Stimulated activated CD4-positive, alpha-beta T cell treated with anti-CD3 and anti-CD28 coated beads, Interleukin-1b, Interleukin-23, amount 100 ng/mL, for 48 hours (primary cell): Measurements from ENCODE around the gene HOXA5.

Experiments used
- DNase-seq: peaks from one replicate; pipeline ENCODE4 v3.0.0-alpha.2; 2020

Gene HOXA5

GRCh38 chr7:27104341-27105058, 39.0 kb downstream of the HOXA5 start:
- DNase-seq = no peak

DNA sequence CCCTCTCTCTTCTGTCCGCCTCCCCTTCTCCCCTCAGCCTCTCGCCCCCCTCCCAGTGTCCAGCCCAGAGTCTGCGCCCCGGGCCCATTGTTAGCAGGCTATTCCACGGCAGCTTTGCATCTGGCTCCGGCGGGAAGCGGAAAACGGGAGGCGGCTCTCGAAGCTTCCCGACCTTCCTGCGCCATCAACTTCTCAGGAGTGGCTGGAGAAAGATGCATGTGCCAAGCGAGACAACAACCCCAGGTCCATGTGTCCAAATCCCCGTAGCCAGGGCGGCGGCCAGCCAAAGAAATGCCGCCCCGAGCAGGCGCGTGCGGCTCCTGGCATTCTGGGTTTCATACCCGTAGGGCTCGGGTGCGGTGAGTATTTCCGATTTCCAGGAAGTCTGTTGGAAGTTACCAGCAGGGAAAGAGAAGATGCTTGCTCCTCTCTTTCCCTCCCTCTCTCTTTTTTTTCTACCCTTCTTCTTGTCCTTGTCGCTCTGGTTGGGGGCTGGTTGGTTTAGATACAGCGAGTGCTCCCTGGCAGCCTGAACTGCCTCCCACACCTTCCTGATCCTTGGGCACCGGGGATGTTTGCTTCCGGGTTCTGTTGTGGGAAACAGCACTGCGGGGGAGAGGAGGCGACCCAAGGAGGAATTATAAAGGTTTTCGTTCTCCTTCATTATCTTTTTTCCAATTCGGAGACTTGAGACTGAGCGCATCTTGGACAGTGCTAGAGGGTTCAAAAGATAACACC, 39.8 kb downstream of the HOXA5 start:
- DNase-seq = no peak

DNA sequence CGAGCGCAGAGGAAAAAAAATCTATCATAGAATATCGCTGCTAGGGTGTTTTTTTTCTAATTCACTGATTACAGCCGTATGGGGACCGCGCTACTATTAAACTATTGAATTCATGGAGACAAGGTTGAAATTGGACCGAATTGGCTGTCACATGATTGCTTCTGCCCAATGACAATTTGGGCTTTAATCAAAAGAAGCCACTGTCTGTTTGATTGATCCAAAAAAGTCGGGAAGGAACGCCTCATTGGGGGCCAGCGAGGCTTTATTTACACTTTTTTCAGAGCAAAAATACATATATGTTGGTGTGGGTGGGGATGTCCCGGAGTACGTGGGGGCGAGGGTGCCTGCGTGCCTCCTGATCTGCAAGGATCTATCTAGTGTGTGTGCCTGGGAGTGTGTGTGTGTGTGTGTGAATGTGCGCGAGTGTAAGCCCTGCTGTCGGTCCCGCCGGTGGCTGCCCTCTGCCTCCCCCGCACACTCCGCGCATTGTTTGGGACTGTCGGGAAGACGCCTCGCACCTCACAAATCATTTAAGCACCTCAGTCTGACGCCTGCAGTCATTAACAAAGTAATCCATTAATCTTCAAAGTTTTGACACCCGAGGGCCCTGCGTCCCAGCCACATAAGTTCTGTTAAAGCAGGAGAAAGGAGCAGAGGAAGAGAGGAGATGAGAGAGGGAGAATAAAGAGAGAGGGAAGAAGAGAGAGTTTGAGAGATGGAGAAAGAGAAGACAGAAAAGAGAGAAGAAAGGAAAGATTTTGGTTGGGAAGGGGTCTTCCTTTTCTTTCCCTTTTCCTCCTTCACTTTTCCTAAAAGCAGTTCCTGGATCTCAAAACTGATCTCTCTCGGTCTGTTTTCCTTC, 40.7 kb downstream of the HOXA5 start, which contains the start of gene HOXA2:
Gene HOXA2, minus strand, starts transcription at position 103 of the 862 bp plus-strand sequence. CDS start 183 bp downstream, outside the sequence.
- DNase-seq = no peak

GRCh38 chr7:27101957-27102580, 41.4 kb downstream of the HOXA5 start:
- no peak for DNase-seq

DNA sequence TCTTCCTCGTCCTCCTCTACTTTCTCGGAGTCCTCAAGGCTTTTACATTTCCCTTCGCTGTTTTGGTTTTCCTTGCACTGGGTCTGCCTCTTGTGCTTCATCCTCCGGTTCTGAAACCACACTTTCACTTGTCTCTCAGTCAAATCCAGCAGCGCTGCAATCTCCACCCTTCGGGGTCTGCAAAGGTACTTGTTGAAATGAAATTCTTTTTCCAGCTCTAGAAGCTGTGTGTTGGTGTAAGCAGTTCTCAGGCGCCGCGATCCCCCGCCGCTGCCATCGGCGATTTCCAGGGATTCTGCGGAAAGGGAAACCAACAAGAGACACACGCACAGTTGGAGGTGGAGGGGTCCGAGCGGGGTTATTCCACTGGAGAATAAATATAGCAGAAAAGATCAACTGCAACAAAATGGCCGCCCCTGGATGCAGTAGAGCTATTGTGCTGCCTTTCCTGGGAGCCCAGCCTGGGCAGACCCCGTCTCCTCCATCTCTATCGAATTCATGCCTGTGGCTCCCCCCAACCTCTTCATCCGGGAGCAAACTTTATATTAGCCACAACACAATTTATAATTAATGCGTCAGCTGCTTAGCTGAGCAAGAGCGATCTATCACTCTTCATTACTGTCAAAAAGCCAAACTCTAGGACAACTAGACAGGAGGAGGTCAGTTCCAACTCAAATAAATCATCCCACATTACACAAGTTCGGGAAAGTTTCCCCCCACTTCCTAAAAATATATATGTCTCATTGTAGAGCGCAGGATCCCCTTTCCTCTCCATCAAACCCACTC, 42.1 kb downstream of the HOXA5 start:
- DNase-seq = no peak

DNA sequence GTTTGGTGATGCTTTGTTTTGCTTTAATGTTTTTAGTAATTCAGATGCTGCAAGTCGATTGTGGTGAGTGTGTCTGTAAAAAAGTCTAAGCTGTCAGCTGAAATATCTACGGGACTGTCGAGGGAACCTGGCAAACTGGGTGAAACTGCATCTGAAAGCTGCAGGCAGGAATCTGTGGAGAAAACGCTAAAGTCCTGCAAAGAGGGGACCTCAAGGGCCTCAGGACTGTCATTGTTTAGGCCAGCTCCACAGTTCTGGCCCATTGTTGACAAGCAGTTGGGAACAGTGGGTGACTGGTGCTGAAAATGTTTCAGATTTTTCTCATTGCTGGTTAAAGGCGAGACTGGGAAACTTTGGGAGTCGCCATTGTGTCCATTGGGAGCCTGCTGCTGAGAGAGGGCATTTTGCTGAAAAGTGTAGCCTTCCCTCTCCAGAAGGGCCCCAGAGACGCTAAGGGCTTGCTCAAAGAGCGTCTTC, 42.7 kb downstream of the HOXA5 start:
- no peak for DNase-seq

GRCh38 chr7:27099453-27100370, 43.8 kb downstream of the HOXA5 start:
- no peak for DNase-seq

DNA sequence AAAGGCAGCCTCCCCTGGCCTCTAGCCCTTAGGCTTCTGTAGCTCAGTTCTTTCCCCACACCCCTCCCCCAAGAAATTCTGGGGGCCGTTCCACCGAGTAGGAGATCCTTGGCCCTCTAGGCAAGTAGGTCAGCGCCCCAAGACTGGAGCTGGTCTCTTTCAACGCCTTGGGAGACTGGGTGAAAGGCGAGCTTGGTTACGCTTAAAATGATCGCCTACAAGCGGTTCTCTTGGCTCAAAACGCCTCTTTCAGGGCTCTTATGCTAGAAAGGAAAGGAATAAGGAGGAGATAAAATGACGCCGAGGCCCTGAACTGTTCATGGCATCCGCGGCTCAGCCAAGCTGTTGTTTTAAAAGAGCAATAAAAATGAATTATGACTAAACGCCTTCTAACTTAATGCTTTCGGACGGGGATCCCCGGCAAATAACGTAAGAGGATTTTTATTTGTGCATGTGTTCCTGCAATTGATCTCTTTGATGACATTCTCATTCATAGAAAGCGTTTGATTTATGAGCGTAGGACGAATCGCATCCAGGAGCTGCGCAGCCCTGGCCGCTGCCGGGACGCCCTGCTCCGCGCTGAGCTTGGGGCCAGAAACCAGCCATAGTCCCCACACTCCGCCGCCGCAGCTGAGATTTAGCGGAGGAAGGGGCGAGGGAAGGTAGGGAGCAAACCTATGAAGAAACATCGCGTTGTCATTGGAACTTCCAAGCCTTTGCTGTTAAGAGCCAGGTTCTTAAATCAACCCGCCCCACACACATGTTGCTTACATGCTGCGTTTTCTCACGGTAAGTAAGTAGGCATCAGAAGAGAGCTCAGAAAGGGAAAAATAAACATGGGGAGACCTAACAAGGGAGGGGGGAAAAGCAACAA, 44.7 kb downstream of the HOXA5 start:
- DNase-seq = no peak

DNA sequence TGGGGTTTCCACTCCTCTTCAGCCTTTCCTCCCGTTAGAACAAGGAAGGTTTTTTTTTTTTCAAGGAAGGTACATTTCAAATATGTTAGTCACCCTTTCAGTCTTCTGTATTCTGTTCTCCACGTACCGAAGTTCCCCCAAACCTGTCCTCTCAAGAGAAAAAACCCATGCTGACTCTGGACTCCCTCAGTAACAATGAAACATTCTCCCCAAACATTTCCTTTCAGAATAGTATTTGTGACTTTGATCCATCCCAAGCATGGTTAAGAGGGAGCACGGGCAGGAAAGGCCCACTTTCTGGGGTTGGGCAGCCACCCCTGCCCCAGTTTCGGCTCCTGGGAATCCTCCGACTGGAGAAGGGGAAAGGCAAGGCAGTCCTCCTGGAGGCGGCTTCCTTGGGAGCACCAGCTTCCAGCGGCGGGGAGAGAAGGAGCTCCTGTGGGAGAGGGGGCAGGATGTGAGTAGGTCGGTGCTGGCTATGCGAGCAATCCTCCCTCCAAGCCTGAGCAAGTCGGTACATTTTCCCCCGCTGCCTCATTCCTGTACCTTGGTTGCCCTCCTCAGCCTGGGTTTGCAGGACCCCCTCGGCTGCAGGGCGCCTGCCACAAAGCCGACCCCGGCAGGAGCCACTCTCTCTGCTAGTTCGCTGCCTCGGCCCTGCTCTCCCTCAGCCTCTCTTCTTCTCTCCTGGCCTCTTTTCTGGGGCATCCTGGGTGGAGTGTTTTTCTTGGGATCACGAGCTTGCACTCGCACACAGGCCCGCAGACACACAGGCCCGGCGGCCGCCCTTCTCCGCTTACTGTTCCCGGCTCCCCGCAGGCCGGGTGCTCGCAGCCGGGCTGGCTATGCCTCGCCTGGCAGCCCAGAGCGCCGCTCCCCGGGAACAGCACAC, 45.5 kb downstream of the HOXA5 start:
- no peak for DNase-seq

- DNase-seq = no peak
Observed at GRCh38 chr7:27096768-27097514, 46.5 kb downstream of the HOXA5 start.

DNA sequence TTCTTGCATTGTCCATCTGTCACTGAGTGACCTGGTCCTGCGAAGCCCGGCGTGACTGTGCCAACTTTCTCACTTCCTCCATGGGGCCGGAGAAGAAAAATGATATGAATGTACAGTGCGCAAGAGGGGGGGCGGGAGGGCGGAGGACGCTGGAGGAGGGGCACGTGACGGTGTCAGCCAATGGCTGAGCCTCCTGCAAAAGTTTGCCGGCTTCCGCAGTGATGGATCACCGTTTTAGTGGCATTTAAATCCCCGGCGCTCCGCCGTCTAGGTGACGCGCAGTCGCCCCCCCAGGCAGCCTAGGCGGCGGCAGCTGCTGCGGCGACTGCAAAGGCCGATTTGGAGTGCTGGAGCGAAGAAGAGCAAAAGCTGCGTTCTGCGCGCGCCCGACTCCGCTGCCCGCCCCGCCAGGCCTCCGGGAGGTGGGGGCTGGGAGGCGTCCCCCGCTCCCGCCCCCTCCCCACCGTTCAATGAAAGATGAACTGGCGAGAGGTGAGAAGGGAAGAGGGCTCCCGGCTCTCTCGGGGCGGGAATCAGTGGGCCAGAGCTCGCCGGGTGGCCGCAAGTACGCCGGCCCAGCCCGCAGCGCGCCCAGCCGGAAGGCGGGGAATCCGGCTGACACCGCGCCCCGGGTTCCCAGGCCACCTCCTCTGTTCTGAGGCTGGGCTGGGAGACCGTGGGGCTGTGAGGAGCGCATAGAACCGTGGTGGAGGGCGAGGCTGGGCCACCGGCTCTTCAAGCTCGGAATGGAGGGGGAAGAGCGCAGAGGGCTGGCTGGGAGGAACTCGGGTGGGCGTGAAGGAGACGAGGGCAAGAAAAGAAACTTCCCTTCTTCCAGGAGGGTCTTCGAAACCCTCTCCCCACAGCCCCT, 47.3 kb downstream of the HOXA5 start, which contains the start of gene HOXA1:
Gene HOXA1, minus strand, starts transcription at position 104 of the 871 bp plus-strand sequence. Its CDS starts 88 bp downstream, at position 16.
- peak; percentile 74 for DNase-seq

DNA sequence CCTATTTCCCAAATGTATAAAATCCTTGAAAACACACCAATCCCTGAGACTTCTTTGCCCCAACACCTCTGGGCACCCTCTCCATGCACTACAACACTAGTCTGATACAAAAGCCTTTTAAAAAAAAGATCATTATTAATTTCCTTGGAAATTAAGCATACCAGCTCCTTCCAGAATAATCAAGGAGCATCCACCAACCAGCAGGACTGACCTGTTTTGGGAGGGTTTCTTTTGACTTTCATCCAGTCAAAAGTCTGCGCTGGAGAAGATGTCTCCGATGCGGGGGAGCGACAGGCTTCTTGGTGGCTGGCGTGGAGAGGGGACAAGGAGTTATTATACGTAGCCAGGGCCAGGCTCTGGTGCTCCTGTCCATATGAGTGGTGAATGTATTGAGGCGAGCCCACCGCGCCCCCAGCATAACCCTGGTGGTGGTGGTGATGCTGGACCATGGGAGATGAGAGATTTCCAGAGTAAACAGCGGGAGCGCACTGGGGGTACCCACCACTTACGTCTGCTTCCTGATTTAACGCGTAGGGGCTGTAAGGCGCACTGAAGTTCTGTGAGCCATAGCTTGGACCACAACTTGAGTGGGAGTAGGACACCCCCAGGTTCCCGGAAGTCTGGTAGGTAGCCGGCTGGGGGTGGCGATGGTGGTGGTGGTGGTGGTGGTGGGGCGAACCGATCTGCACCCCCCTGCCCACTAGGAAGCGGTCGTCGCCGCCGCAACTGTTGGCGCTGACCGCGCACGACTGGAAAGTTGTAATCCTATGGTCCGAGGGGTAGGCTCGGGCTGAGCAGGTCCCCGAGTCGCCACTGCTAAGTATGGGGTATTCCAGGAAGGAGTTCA, 48.2 kb downstream of the HOXA5 start:
- no peak for DNase-seq

DNA sequence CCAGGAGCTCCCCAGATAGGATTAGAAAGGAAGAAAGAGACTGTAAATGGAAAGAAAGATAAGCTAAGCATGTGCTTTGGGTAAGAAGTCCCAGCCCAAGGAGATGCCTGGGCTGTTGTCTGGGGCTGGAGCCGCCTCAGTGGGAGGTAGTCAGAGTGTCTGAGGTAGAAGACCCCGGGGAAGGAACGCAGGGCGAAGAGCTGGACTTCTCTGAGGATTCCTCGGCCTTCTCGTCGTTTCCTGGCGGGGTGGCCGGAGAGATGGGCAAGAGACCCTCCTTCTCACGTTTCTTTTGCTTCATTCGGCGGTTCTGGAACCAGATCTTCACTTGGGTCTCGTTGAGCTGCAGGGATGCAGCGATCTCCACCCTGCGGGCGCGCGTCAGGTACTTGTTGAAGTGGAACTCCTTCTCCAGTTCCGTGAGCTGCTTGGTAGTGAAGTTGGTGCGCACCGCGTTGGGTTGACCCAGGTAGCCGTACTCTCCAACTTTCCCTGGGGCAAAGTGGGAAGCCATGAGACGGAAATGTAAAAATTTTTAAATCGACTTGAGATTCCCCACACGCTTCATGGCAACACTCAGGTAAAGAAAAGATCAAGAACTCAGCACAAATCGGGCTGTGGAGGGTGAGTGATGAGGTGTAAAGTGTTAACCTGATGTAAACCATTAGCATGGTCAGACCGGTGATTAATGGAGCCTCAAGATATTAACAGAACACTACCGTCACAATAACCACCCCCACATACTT, 49.0 kb downstream of the HOXA5 start:
- no peak for DNase-seq

GRCh38 chr7:27093184-27093895, 50.1 kb downstream of the HOXA5 start:
- no peak for DNase-seq

GRCh38 chr7:27092819-27093110, 50.7 kb downstream of the HOXA5 start:
- DNase-seq = no peak
